Measurements from ENCODE around the gene TFPI2.
A peak's percentile ranks its signal among the peaks of the same experiment; 100 is the strongest.
"Not testable (repeated sequence)": the region's sequence is repeated elsewhere in the genome, so short reads cannot be mapped to it uniquely, and the experiment has no call there.

Gene TFPI2

DNA sequence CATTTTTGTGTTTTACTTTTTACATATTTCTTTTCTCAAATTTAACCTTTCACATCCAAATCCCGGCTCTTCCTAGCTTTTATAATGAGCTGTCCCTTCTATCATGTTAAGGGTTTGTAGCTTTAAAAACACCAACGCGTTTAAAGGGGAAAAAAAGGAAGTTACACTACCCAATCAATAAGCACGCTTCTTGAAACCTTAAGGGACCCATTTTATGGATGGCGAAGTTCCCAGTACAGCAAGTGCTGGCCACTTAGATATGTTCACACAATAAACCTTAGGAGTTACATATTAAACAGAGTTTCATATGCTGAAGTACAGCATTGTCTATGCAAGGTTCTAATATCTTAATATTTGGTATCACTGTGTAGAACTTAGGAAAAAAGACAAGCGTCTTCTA, 32.7 kb upstream of the TFPI2 start:
- DNase-seq (ENCODE audit: insufficient read length, low spot score) (no peak), FAIRE-seq (no peak)

DNA sequence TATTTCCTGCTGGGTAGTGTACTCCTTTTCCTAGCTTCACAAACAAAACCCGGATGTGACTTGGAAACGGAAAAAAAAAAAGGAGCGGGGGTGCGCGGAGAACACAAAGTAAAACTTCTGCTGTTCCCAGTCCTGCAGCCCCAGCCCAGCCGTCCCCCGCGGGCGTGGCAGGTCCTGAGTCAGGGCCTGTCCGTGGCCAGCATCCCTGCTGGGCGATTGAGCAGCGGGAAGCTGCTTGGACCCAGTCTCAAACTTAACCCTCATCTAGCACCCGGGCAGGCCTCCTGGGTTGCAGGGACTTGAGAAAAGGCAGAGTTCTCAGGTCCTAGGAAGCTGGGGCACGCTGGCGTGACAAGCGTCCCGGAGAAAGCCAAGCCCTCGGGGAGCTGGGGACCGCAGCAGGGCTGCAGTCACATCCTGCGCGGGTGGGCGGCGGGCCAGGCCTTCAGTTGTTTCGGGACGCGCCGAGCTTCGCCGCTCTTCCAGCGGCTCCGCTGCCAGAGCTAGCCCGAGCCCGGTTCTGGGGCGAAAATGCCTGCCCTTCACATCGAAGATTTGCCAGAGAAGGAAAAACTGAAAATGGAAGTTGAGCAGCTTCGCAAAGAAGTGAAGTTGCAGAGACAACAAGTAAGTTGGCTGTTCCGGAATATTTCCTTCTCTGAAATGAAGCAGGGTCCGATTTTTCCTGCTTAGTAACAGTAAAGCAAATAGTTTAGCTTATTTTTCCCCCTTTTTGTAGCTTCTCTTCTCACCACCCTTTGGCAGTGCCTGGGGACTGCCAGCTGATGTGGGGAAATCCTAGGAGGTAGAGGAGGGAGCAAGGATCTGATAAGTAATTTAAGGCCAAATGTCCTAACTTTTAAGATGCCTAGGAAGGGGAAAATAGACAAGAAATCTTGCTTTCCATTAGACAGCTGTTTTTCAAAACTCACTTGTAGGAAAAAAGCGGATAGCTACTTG, 31.3 kb upstream of the TFPI2 start, which contains the start of gene GNG11:
Gene GNG11 (plus strand): TSS at position 129 of the 960 bp plus-strand sequence. CDS start 403 bp downstream, at position 532.
- FAIRE-seq (peak; percentile 72), DNase-seq (ENCODE audit: insufficient read length, low spot score) (peak; percentile 29)
- no peak for TF ChIP-seq PAX5 (IDR thresholded peaks at IDR 0.05; ENCODE audit: insufficient read depth, low read length, severe bottlenecking)
- TF ChIP-seq POLR2A (IDR thresholded peaks at IDR 0.05; ENCODE audit: low read depth, low read length): no peak
- no peak for TF ChIP-seq POLR2AphosphoS5 (IDR thresholded peaks at IDR 0.05; ENCODE audit: low read depth, low read length)
- TF ChIP-seq SPI1 (IDR thresholded peaks at IDR 0.05; ENCODE audit: low read depth, low read length): no peak
- TF ChIP-seq TAF1 (IDR thresholded peaks at IDR 0.05; ENCODE audit: low read depth, low read length): no peak
- no peak for TF ChIP-seq POU2F2 (IDR thresholded peaks at IDR 0.05; ENCODE audit: low read depth, low read length)

More for the DNA sequence above, 32.7 kb upstream of the TFPI2 start:
- TF ChIP-seq POLR2AphosphoS5 (IDR thresholded peaks at IDR 0.05; ENCODE audit: low read depth, low read length) (no peak), PAX5 (IDR thresholded peaks at IDR 0.05; ENCODE audit: insufficient read depth, low read length, severe bottlenecking) (no peak), TAF1 (IDR thresholded peaks at IDR 0.05; ENCODE audit: low read depth, low read length) (no peak), SPI1 (IDR thresholded peaks at IDR 0.05; ENCODE audit: low read depth, low read length) (no peak), POLR2A (IDR thresholded peaks at IDR 0.05; ENCODE audit: low read depth, low read length) (no peak), POU2F2 (IDR thresholded peaks at IDR 0.05; ENCODE audit: low read depth, low read length) (no peak)

DNA sequence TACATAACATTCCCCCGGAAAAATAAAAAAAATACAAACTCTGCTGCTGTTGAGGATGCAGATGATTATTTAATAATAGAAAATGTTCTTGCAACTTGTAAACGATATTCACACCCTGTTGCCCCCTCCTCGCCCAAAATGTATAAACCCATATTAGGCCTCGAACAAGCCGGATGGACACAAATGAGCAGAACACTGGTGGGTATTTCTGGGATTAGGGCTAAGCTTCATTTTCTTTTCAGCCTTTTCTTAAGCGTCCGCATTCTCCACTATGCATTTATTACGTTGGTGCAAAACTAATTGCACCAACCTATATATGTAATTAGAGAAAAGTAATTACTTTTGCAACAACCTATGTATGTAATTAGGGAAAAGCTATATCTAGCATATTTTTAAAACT, 30.6 kb upstream of the TFPI2 start:
- no peak for FAIRE-seq
- no peak for DNase-seq (ENCODE audit: insufficient read length, low spot score)
- TF ChIP-seq POLR2AphosphoS5 (IDR thresholded peaks at IDR 0.05; ENCODE audit: low read depth, low read length) (no peak), POLR2A (IDR thresholded peaks at IDR 0.05; ENCODE audit: low read depth, low read length) (no peak), POU2F2 (IDR thresholded peaks at IDR 0.05; ENCODE audit: low read depth, low read length) (no peak), SPI1 (IDR thresholded peaks at IDR 0.05; ENCODE audit: low read depth, low read length) (no peak), PAX5 (IDR thresholded peaks at IDR 0.05; ENCODE audit: insufficient read depth, low read length, severe bottlenecking) (no peak), TAF1 (IDR thresholded peaks at IDR 0.05; ENCODE audit: low read depth, low read length) (no peak)

DNA sequence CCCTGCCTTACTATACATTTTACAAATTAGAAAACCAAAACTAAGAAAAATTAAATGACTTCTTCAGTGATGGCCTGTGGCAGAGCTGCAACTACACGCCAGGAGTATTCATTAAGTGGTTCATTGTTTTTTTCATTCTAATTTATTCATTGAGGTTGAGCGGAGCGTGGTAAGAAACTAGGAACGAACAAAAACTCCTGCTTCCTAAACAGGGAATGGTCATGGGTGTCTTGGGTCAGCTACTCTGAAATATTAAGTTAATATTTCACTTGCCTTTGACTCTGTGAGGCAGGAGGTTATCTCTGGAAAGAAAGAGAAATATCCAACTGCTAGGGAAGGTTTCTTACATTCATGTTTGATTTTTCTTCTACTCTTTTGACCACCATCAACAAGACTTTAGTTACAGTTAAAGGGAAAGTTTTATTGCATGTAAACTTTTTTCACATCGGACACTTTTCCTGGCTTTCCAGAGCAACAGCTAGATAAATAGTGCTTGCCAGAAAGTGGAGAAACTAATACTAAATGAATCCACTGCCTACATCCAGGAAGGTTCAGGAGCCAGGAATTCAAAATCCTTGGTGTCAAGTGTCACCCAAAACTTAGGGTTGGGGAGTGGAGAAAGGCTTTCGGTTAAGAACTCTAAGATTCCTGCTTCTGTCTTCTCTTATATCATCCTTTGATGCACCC, 30.1 kb upstream of the TFPI2 start:
- FAIRE-seq: no peak
- DNase-seq (ENCODE audit: insufficient read length, low spot score): no peak
- TF ChIP-seq POU2F2 (IDR thresholded peaks at IDR 0.05; ENCODE audit: low read depth, low read length) (no peak), POLR2A (IDR thresholded peaks at IDR 0.05; ENCODE audit: low read depth, low read length) (no peak), POLR2AphosphoS5 (IDR thresholded peaks at IDR 0.05; ENCODE audit: low read depth, low read length) (no peak), PAX5 (IDR thresholded peaks at IDR 0.05; ENCODE audit: insufficient read depth, low read length, severe bottlenecking) (no peak), SPI1 (IDR thresholded peaks at IDR 0.05; ENCODE audit: low read depth, low read length) (no peak), TAF1 (IDR thresholded peaks at IDR 0.05; ENCODE audit: low read depth, low read length) (no peak)

DNA sequence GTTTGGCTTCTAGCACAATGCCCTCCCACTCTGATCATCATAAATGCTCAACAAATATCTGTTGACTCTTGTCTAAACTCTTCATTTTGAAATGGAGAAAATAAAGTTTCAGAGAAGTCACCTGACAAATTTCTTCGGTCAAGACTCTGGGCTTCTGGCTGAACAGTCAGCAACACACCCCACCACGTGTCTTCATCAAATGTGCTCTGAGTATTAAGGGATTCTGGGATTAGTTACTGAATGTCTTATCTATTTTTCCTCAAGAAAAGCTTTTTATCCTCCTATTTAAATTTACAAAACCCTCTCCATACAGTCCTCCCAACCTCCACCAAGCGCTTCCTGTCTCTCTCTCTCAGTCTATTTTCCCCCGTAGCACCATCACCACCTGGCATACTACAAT, 25.8 kb upstream of the TFPI2 start:
- FAIRE-seq; DNase-seq (ENCODE audit: insufficient read length, low spot score): not testable (repeated sequence)

DNA sequence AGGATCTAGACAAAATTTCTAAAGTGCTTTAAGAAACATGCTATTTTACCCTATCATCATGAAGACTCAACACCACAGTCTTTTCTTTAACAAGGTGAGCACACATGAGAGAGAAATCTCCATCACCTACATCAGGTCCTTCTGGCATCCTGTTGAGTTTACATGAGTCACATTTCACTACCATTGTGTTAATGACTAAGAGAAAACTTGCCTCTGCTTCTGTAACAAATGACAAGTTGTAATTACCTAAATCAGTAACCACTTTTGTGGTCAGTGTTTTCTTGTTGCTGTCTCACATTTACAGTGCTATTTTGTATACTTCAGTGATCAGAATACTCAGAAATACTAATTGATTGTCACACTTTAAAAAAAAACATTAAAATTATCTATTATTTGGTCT, 25.3 kb upstream of the TFPI2 start:
- peak; percentile 87 for FAIRE-seq
- not testable (repeated sequence) for DNase-seq (ENCODE audit: insufficient read length, low spot score)

DNA sequence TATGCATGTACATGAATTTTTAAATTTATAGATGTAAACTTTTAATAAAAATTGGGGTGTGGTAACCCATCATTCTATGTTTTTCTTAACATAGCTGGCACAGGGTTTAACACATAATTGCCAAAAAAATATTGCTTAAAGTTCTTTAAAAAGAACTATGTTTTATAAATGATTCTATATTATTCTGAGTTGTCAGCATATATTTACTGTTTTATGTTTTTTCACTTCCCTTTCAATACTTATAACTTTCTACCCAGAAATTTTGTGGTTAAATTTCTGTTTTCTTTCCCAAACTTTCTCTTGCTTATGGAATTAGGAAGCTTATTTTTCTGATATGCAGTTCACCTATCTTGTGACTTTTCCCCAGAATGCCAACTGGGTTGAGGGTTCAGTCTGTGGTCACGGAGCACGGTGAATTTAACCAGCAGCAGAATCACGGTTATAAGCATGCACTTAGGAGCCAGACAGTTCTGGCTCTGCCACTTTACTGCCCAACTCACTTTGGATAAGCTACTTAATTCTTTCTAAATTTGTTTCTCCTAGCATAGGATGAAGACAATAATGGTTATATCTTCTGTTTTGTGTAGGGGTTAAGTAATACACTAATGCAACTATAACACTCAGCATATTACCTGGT, 24.8 kb upstream of the TFPI2 start:
- not testable (repeated sequence) for FAIRE-seq; DNase-seq (ENCODE audit: insufficient read length, low spot score)

DNA sequence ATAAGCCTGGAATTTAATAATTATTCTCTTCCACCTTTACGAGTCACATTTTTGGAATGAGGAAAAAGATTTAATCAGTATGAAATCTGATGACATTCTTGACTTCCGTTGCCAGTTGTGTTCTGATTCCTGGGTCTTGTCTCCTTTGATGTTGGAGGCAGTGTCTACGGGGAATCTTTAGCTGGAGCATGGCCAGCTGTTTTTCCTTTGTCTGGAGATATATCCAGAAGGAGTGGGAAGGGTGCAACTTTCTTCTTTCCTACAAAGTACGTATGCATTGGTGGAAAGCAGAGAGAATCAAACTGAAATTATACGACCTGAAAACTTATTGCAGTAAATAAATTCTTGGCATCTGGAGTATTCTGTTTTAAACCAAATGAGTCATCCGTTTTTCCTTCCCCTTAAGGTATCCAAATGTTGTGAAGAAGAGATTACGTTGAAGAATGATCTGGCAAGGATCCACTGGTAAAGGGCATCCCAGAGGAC, 24.1 kb upstream of the TFPI2 start:
- DNase-seq (ENCODE audit: insufficient read length, low spot score) (no peak), FAIRE-seq (no peak)
- TF ChIP-seq POLR2AphosphoS5 (IDR thresholded peaks at IDR 0.05; ENCODE audit: low read depth, low read length) (no peak), POLR2A (IDR thresholded peaks at IDR 0.05; ENCODE audit: low read depth, low read length) (no peak), TAF1 (IDR thresholded peaks at IDR 0.05; ENCODE audit: low read depth, low read length) (no peak), POU2F2 (IDR thresholded peaks at IDR 0.05; ENCODE audit: low read depth, low read length) (no peak), PAX5 (IDR thresholded peaks at IDR 0.05; ENCODE audit: insufficient read depth, low read length, severe bottlenecking) (no peak), SPI1 (IDR thresholded peaks at IDR 0.05; ENCODE audit: low read depth, low read length) (no peak)

DNA sequence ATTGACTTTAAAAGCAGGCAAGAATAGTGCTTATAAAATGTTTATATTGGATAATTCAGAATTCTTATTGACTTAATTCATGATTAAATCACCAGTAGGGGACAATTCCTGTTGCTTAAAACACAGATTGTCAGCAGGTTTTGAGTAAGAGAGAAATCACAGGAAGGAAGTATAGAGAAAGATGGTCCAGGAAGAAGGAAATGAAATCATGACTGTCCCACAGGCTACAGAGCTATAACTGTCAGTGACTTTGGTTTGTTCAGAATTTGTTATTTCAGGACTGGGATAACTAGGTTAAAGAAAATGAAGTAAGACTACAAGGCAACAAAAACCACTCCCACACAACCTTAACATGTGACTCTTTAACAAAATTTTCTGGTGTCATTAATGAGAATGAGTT, 22.6 kb upstream of the TFPI2 start:
- no peak for DNase-seq (ENCODE audit: insufficient read length, low spot score)
- TF ChIP-seq PAX5 (IDR thresholded peaks at IDR 0.05; ENCODE audit: insufficient read depth, low read length, severe bottlenecking) (no peak), SPI1 (IDR thresholded peaks at IDR 0.05; ENCODE audit: low read depth, low read length) (no peak), POLR2A (IDR thresholded peaks at IDR 0.05; ENCODE audit: low read depth, low read length) (no peak), TAF1 (IDR thresholded peaks at IDR 0.05; ENCODE audit: low read depth, low read length) (no peak), POLR2AphosphoS5 (IDR thresholded peaks at IDR 0.05; ENCODE audit: low read depth, low read length) (no peak)
- no peak for FAIRE-seq

DNA sequence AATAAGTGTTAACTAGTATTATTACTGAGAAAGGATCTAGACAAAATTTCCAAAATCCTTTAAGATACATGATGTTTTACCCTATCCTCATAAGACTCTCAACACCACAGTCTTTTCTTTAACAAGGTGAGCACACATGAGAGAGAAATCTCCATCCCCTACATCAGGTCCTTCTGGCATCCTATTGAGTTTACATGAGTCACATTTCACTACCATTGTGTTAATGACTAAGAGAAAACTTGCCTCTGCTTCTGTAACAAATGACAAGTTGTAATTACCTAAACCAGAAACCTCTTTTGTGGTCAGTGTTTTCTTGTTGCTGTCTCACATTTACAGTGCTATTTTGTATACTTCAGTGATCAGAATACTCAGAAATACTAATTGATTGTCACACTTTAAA, 21.1 kb upstream of the TFPI2 start:
- not testable (repeated sequence) for DNase-seq (ENCODE audit: insufficient read length, low spot score); FAIRE-seq

DNA sequence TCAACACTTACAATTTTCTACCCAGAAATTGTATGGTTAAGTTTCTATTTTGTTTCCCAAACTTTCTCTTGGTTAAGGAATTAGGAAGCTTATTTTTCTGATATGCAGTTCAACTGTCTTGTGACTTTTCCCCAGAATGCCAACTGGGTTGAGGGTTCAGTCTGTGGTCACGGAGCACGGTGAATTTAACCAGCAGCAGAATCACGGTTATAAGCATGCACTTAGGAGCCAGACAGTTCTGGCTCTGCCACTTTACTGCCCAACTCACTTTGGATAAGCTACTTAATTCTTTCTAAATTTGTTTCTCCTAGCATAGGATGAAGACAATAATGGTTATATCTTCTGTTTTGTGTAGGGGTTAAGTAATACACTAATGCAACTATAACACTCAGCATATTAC, 20.7 kb upstream of the TFPI2 start:
- DNase-seq (ENCODE audit: insufficient read length, low spot score): not testable (repeated sequence)
- FAIRE-seq: peak; percentile 50

Measured in GM12891 (cell line).